NCI-H1436 treated with DMSO at 0.1 percent for 48 hours (cell line): ENCODE results near the gene ADCY1.

ENCODE experiments used
- DNase-seq: peaks from one replicate; lab custom pipeline; 2025; lab: John Stamatoyannopoulos, UW

The ADCY1 gene

GRCh38 chr7:45653209-45653907 is 79.2 kb downstream of the ADCY1 start:
- no peak for DNase-seq

- no peak for DNase-seq
Observed at GRCh38 chr7:45654341-45654740, 80.2 kb downstream of the ADCY1 start.

GRCh38 chr7:45655539-45655938 is 81.4 kb downstream of the ADCY1 start:
- DNase-seq: no peak

- no peak for DNase-seq
Observed at GRCh38 chr7:45656431-45656830, 82.3 kb downstream of the ADCY1 start.

GRCh38 chr7:45657136-45657889 is 83.1 kb downstream of the ADCY1 start:
- no peak for DNase-seq

GRCh38 chr7:45657890-45658715 is 83.9 kb downstream of the ADCY1 start:
- no peak for DNase-seq

- DNase-seq: no peak
Observed at GRCh38 chr7:45658716-45659495, 84.7 kb downstream of the ADCY1 start.

- DNase-seq: no peak
Observed at GRCh38 chr7:45659496-45660139, 85.5 kb downstream of the ADCY1 start.

- no peak for DNase-seq
Observed at GRCh38 chr7:45660201-45660900, 86.2 kb downstream of the ADCY1 start.

- no peak for DNase-seq
Observed at GRCh38 chr7:45660901-45661211, 86.7 kb downstream of the ADCY1 start.

GRCh38 chr7:45661302-45661995 is 87.3 kb downstream of the ADCY1 start:
- DNase-seq: no peak

GRCh38 chr7:45662018-45662417 is 87.8 kb downstream of the ADCY1 start:
- no peak for DNase-seq

- DNase-seq: no peak
Observed at GRCh38 chr7:45662540-45663166, 88.5 kb downstream of the ADCY1 start.

- DNase-seq: no peak
Observed at GRCh38 chr7:45663167-45663921, 89.2 kb downstream of the ADCY1 start.

GRCh38 chr7:45663965-45664633 is 89.9 kb downstream of the ADCY1 start:
- DNase-seq: no peak

GRCh38 chr7:45665172-45665571 is 91.0 kb downstream of the ADCY1 start:
- no peak for DNase-seq

GRCh38 chr7:45670227-45670626 is 96.1 kb downstream of the ADCY1 start:
- DNase-seq: no peak

GRCh38 chr7:45670717-45671116 is 96.5 kb downstream of the ADCY1 start:
- DNase-seq: no peak
